Stomach (tissue), 9 donors: Measurements from ENCODE around the gene ABHD2. TPM values are rescaled to one million over a fixed set of nuclear protein-coding genes. Genes with fewer than 3 reads are reported as not detected.

Experiments
- DNase-seq, 2 donors: peaks; one replicate each; pipeline versions ENCODE4 v3.0.0 to v3.0.0-alpha.2; 2013 to 2019
- H3K27ac ChIP-seq, 5 donors: fragments of 200-600 bp in 4 of 5; sonication (generic) in 4 of 5; one replicate each; pipeline ENCODE4 v1.5.1; 2013 to 2019; ENCODE audit warnings: mild to moderate bottlenecking in 1 of 5, moderate library complexity in 1 of 5
- H3K27me3 ChIP-seq, 3 donors: fragments of 200-600 bp; sonication (generic); one replicate each; pipeline ENCODE4 v1.5.1; 2017 to 2019; ENCODE audit warnings: mixed run types in 1 of 3
- H3K36me3 ChIP-seq, 4 donors: fragments of 200-600 bp; sonication (generic); 1 replicate in 3 of 4; 2 replicates in 1 of 4; pipeline ENCODE4 v1.5.1; 2016 to 2019
- H3K4me1 ChIP-seq, 4 donors: fragments of 200-600 bp; sonication (generic); one replicate each; pipeline ENCODE4 v1.5.1; 2016 to 2019
- H3K4me3 ChIP-seq, 4 donors: fragments of 200-600 bp; sonication (generic) in 3 of 4; one replicate each; pipeline ENCODE4 v1.5.1; 2016 to 2019; ENCODE audit warnings: mild to moderate bottlenecking in 1 of 4
- H3K9me3 ChIP-seq, 4 donors: fragments of 200-600 bp; sonication (generic); one replicate each; pipeline ENCODE4 v1.5.1; 2016 to 2019
- CTCF ChIP-seq, 7 experiments: fragments of 450-650 bp in 4 of 7; fragments of 200-600 bp in 3 of 7; sonication (generic) in 3 of 7; IDR thresholded peaks; one replicate each; pipeline ENCODE4 v1.5.1; 2016 to 2019; ENCODE audit warnings: antibody characterized with exemption in 7 of 7, control low read depth in 2 of 7, mild to moderate bottlenecking in 1 of 7
- EP300 ChIP-seq: sonication (generic); formaldehyde crosslinking; IDR thresholded peaks from one replicate; pipeline ENCODE4 v1.6.1; 2017; ENCODE audit warnings: antibody characterized with exemption
- POLR2A ChIP-seq, 4 donors: fragments of 450-650 bp; IDR thresholded peaks; one replicate each; pipeline ENCODE4 v1.6.1; 2016; ENCODE audit warnings: antibody characterized with exemption in 4 of 4, control low read depth in 2 of 4, mild to moderate bottlenecking in 1 of 4, moderate library complexity in 1 of 4
- POLR2AphosphoS5 ChIP-seq, 3 donors: sonication (generic); formaldehyde crosslinking; IDR thresholded peaks; one replicate each; pipeline ENCODE4 v1.6.1; 2016; ENCODE audit warnings: antibody characterized with exemption in 3 of 3
- WGBS, 5 donors: extraction: QIAGEN DNeasy Blood & Tissue Kit in 3 of 5; methylation state at CpG; one replicate each; pipeline versions ENCODE4 v1.1.5 to v1.1.7; 2013 to 2018; 5-methylcytosine and 5-hydroxymethylcytosine counted together
- intact Hi-C: fragments of 100-400 bp; cut with DNase I; formaldehyde crosslinking; loops from one replicate; pipeline ENCODE4 v1.15.1; 2023; ENCODE audit warnings: low total_unique reads
- polyA plus RNA-seq, 3 donors: library from polyadenylated mRNA; stranded (reverse); fragments of 200-250 nt; gene quantifications; one replicate each; pipeline ENCODE4 v1.2.3, GENCODE V29; 2013
- total RNA-seq, 5 donors: library from RNA; depleted of rRNA; stranded (reverse); fragments of >200 nt; gene quantifications; one replicate each; pipeline versions ENCODE4 v1.1.0 to v1.2.3, GENCODE V29; 2014 to 2016
- donor health status: healthy with polysubstance abuse.
- donor health status: Bipolar disorder and iron deficiency.
- donor health status: healthy.

Gene ABHD2
- total and polyA plus RNA-seq, 8 donors = 5.1 to 192 (median 70.3) TPM

DNA sequence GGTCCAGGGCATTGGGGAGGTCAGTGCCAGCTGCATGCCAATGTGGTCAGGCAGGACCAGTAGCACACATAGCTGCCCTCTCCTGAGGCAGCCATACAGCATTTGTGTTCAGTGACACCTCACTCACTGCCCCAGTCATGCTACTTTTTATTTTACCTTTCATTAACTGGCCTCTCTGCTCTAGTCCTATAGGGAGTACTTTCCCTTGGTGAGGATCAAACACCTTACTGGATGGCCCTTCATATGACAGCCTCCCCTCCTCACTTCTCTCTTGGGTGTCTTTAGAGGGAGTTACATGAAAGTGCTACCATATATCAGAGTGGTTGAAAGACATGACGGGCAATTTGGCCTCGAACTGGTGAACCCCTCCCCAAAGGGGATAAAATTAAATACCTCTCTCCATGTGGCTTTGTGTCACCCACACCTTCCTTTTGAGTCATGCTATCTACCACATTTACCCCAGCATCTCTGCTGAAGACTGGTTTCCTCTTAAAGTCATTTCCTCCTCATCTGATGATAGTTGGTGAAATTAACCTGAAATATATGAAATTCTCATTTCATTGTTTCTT, 115.5 kb downstream of the ABHD2 start:
- intact Hi-C loops = no loop called here
- Histone ChIP-seq H3K4me1 (peaks cover 0 to 13% (median 5%) of the 10 kb centered on the region in 4 donors), H3K4me3 (no peak overlapping the region), H3K36me3 (peaks cover 0 to 39% (median 35%) of the 10 kb centered on the region in 4 donors), H3K9me3 (no peaks in the 10 kb centered on the region), H3K27me3 (no peaks in the 10 kb centered on the region), H3K27ac (no peak overlapping the region)
- DNase-seq = no peak
- WGBS, 5 donors = 56 to 65% (median 62%) methylated on average over 2 of the region's 2 CpGs
- no peak for TF ChIP-seq POLR2A (IDR thresholded peaks at IDR 0.05)
- no peak for TF ChIP-seq POLR2AphosphoS5 (IDR thresholded peaks at IDR 0.05)
- no peak for TF ChIP-seq CTCF (IDR thresholded peaks at IDR 0.05)
- TF ChIP-seq EP300 = no peak

GRCh38 chr15:89205991-89206585, 117.8 kb downstream of the ABHD2 start:
- Histone ChIP-seq H3K27me3 (no peaks in the 10 kb centered on the region), H3K4me1 (peaks cover 0 to 13% (median 5%) of the 10 kb centered on the region in 4 donors), H3K27ac (no peak overlapping the region), H3K9me3 (no peaks in the 10 kb centered on the region), H3K36me3 (peaks cover 0 to 16% (median 12%) of the 10 kb centered on the region in 4 donors), H3K4me3 (no peak overlapping the region)
- TF ChIP-seq POLR2A (IDR thresholded peaks at IDR 0.05) (no peak), CTCF (IDR thresholded peaks at IDR 0.05) (no peak), EP300 (no peak), POLR2AphosphoS5 (IDR thresholded peaks at IDR 0.05) (no peak)
- WGBS, 5 donors = 59 to 78% (median 75%) methylated on average over 14 of the region's 14 CpGs
- DNase-seq = no peak
- intact Hi-C loops = no loop called here

- DNase-seq = peak; percentile 78 to 90
- peaks cover 0 to 8% (median 5%) of the 10 kb centered on the region in 4 donors for H3K36me3 ChIP-seq
- no peaks in the 10 kb centered on the region for H3K9me3 ChIP-seq
- peaks cover 0 to 13% (median 5%) of the 10 kb centered on the region in 4 donors for H3K4me1 ChIP-seq
- no peaks in the 10 kb centered on the region for H3K27me3 ChIP-seq
- peak overlapping the region in 3 of 4 donors; percentile 6 to 21 (median 19) for H3K4me3 ChIP-seq
- TF ChIP-seq POLR2A (IDR thresholded peaks at IDR 0.05) (no peak), POLR2AphosphoS5 (IDR thresholded peaks at IDR 0.05) (peak in 1 of 3 donors; percentile 12), CTCF (IDR thresholded peaks at IDR 0.05) (peak in 5 of 7 experiments; percentile 71 to 99 (median 96))
- intact Hi-C loops = no loop called here
- WGBS, 5 donors = 0 to 3% (median 1%) methylated on average over 14 of the region's 14 CpGs
- no peak overlapping the region for H3K27ac ChIP-seq
These were observed 118.7 kb downstream of the ABHD2 start for GRCh38 chr15:89206908-89207331.

GRCh38 chr15:89208256-89208655, 120.0 kb downstream of the ABHD2 start:
- TF ChIP-seq CTCF (IDR thresholded peaks at IDR 0.05) (no peak), EP300 (no peak), POLR2AphosphoS5 (IDR thresholded peaks at IDR 0.05) (no peak), POLR2A (IDR thresholded peaks at IDR 0.05) (no peak)
- Histone ChIP-seq H3K9me3 (no peaks in the 10 kb centered on the region), H3K4me3 (no peak overlapping the region), H3K27me3 (no peaks in the 10 kb centered on the region), H3K36me3 (no peaks in the 10 kb centered on the region), H3K4me1 (peaks cover 0 to 13% (median 5%) of the 10 kb centered on the region in 4 donors), H3K27ac (no peak overlapping the region)
- intact Hi-C loops = no loop called here
- DNase-seq = no peak
